ENCODE measurements around the gene EFNA2.
A peak's percentile ranks its signal among the peaks of the same experiment; 100 is the strongest.

The EFNA2 gene

GRCh38 chr19:1288833-1289685 lies 3.4 kb downstream of the EFNA2 start:
- H3K4me3 ChIP-seq (ENCODE audit: low read depth, low read length), result no peak overlapping the region
- TF ChIP-seq CTCF (IDR thresholded peaks at IDR 0.05; ENCODE audit: control insufficient read depth, extremely low read depth, insufficient read depth), result no peak
- DNase-seq (ENCODE audit: low read depth), result no peak

GRCh38 chr19:1289686-1290025 lies 4.0 kb downstream of the EFNA2 start:
- no peak overlapping the region for H3K4me3 ChIP-seq (ENCODE audit: low read depth, low read length)
- TF ChIP-seq CTCF (IDR thresholded peaks at IDR 0.05; ENCODE audit: control insufficient read depth, extremely low read depth, insufficient read depth), result 0 out of 2 replicates have a peak, but pooled peaks have one; percentile 3
- DNase-seq (ENCODE audit: low read depth), result no peak

GRCh38 chr19:1290196-1290702 lies 4.6 kb downstream of the EFNA2 start:
- no peak for TF ChIP-seq CTCF (IDR thresholded peaks at IDR 0.05; ENCODE audit: control insufficient read depth, extremely low read depth, insufficient read depth)
- no peak overlapping the region for H3K4me3 ChIP-seq (ENCODE audit: low read depth, low read length)
- DNase-seq (ENCODE audit: low read depth), result no peak

- TF ChIP-seq CTCF (IDR thresholded peaks at IDR 0.05; ENCODE audit: control insufficient read depth, extremely low read depth, insufficient read depth), result no peak
- DNase-seq (ENCODE audit: low read depth), result no peak
Observed at GRCh38 chr19:1290703-1291651, 5.3 kb downstream of the EFNA2 start.

GRCh38 chr19:1291761-1292418 lies 6.2 kb downstream of the EFNA2 start:
- no peak for TF ChIP-seq CTCF (IDR thresholded peaks at IDR 0.05; ENCODE audit: control insufficient read depth, extremely low read depth, insufficient read depth)
- no peak for DNase-seq (ENCODE audit: low read depth)
- H3K4me3 ChIP-seq (ENCODE audit: low read depth, low read length), result no peak overlapping the region

More at GRCh38 chr19:1290703-1291651, 5.3 kb downstream of the EFNA2 start:
- no peak overlapping the region for H3K4me3 ChIP-seq (ENCODE audit: low read depth, low read length)

- no peak overlapping the region for H3K4me3 ChIP-seq (ENCODE audit: low read depth, low read length)
- no peak for DNase-seq (ENCODE audit: low read depth)
- TF ChIP-seq CTCF (IDR thresholded peaks at IDR 0.05; ENCODE audit: control insufficient read depth, extremely low read depth, insufficient read depth), result no peak
Observed at GRCh38 chr19:1292419-1293151, 6.9 kb downstream of the EFNA2 start.
